SK-MEL-5 (cell line): Measurements from ENCODE around the gene CYP39A1. TPM values are rescaled to one million over a fixed set of nuclear protein-coding genes. Genes with fewer than 3 reads are reported as not detected.

Source experiments
- DNase-seq: peaks from one replicate; pipeline ENCODE4 v3.0.0-alpha.2; 2016; ENCODE audit warnings: low read depth, low spot score
- in situ Hi-C: cut with HindIII; loops from 2 replicates; pipeline ENCODE4 v1.10.0; 2016; ENCODE audit warnings: low sequenced_read_pairs, high pct_unique_total_duplicates, low pct_unique_long_range_greater_than_20kb
- total RNA-seq: library from RNA; depleted of rRNA; stranded (reverse); fragments of >200 nt; shearing (Covaris generic); gene quantifications from 2 replicates; pipeline ENCODE4 v1.2.3, GENCODE V29; 2014

CYP39A1 gene
- total RNA-seq, 1 experiment from 2014 or later: 0.34 TPM

GRCh38 chr6:46555129-46555528, 97.5 kb downstream of the CYP39A1 start:
- in situ Hi-C loops: no loop called here
- DNase-seq: no peak

- DNase-seq: no peak
- in situ Hi-C loops: no loop called here
Observed at GRCh38 chr6:46549155-46549554, 103.5 kb downstream of the CYP39A1 start.

DNA sequence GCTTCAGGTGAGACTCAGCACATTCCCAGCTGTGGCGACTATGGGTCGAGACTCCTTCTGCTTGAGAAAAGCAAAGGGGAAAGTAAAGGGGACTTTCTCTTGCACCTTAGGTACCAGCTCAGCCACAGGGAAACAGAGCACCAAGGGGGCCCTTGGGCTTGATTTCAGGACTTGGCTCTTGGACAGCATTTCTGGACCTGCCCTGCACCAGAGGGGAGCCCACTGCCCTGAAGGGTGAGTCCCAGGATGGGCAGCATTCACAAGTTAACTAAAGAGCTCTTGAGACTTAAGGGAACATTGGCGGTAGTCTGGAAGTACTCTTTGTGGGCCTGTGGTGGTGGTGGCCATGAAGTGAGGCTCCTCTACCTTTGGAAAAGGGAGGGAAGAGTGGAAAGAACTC, 111.1 kb downstream of the CYP39A1 start:
- DNase-seq: no peak
- in situ Hi-C loops: no loop called here

GRCh38 chr6:46539866-46540265, 112.8 kb downstream of the CYP39A1 start:
- no peak for DNase-seq
- in situ Hi-C loops: no loop called here

GRCh38 chr6:46538800-46539480, 113.7 kb downstream of the CYP39A1 start:
- in situ Hi-C loops: no loop called here
- no peak for DNase-seq

DNA sequence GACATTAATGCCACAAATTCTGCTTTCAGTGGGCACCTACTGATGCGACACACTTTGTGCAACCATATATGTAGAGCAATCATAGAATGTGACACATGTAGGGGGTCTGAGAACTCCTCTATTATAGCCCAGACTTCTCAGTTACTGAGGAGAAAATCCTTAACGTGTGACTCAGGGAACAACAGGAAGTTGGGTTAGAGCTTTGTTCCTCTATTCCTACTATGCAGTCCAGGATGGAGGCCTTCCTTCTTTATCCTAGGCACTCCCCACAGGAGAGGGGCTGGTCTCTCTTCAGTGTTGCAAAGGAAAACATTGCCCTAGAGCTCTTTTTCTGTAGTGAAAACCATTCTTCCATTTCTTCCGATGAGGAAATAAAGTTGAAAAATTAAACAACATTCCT, 121.7 kb downstream of the CYP39A1 start:
- in situ Hi-C loops: no loop called here
- DNase-seq: no peak

- in situ Hi-C loops: no loop called here
- no peak for DNase-seq
Observed at GRCh38 chr6:46528961-46529750, 123.5 kb downstream of the CYP39A1 start.

DNA sequence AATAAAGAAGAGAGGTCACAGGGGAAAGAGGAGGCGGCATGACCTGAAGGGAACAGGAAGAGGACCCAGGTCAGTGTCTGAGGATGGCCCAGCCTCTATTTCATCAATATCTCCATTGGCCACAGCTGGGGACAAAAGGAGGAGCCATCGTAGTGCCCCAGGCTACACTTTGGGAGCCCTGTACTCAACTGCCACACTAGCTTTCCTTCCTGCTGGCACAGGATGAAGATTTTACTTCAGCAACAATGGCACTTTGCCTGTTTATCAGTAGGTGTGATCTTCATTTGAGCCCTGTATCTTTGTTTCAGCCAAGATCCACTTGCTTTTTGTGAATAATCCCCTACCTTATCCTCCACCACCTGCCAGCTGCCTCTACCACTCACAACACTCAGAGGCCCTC, 126.0 kb downstream of the CYP39A1 start:
- in situ Hi-C loops: no loop called here
- no peak for DNase-seq

DNA sequence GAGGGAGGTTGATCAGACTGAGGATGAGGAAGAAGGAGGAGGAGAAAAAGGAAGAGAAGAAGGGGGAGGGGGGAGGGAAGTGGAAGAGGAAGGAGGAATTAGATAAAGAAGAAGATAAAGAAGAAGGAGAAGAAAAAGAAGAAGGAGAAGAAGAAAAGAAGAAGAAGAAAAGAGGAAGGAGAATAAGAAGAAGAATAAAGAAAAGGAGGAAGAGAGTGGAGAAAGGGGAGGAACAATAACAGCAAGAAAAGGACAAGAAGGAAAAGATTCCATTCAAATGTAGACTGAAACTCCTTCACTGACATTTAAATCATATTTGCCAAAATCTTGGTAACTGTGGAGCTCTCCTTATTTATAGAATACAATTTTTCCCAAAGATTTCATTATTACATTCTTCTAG, 127.0 kb downstream of the CYP39A1 start:
- no peak for DNase-seq
- in situ Hi-C loops: no loop called here

- in situ Hi-C loops: no loop called here
- no peak for DNase-seq
Observed at GRCh38 chr6:46521464-46521971, 131.1 kb downstream of the CYP39A1 start.

- in situ Hi-C loops: no loop called here
- no peak for DNase-seq
Observed at GRCh38 chr6:46517202-46517601, 135.4 kb downstream of the CYP39A1 start.

- no peak for DNase-seq
- in situ Hi-C loops: no loop called here
Observed at GRCh38 chr6:46513533-46513932, 139.1 kb downstream of the CYP39A1 start.

GRCh38 chr6:46511320-46511719, 141.3 kb downstream of the CYP39A1 start:
- in situ Hi-C loops: no loop called here
- DNase-seq: no peak

- peak; percentile 55 for DNase-seq
- in situ Hi-C loops: no loop called here
Observed at GRCh38 chr6:46510651-46511050, 142.0 kb downstream of the CYP39A1 start.

GRCh38 chr6:46509981-46510510, 142.6 kb downstream of the CYP39A1 start:
- in situ Hi-C loops: no loop called here
- DNase-seq: peak; percentile 40

DNA sequence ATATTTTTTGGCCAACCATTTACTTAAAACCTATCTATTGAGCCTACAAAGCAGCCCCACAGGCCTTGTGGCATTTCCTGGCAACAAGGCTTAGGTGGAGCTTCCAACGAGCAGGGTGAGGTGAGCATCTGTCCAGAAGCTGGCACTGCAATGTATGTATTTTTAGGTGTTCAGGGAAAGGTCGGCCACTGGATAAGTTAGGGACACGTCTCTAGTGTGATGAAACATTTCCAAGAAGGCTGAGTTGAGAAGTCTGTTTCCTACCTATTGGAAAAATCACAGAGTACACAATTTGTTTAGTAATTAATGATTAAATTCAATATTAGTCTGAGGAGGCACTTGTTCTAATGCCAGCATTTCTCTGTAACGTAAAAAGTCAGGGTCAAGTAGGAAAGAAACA, 143.6 kb downstream of the CYP39A1 start:
- in situ Hi-C loops: no loop called here
- no peak for DNase-seq

GRCh38 chr6:46507426-46507825, 145.2 kb downstream of the CYP39A1 start:
- in situ Hi-C loops: no loop called here
- no peak for DNase-seq

DNA sequence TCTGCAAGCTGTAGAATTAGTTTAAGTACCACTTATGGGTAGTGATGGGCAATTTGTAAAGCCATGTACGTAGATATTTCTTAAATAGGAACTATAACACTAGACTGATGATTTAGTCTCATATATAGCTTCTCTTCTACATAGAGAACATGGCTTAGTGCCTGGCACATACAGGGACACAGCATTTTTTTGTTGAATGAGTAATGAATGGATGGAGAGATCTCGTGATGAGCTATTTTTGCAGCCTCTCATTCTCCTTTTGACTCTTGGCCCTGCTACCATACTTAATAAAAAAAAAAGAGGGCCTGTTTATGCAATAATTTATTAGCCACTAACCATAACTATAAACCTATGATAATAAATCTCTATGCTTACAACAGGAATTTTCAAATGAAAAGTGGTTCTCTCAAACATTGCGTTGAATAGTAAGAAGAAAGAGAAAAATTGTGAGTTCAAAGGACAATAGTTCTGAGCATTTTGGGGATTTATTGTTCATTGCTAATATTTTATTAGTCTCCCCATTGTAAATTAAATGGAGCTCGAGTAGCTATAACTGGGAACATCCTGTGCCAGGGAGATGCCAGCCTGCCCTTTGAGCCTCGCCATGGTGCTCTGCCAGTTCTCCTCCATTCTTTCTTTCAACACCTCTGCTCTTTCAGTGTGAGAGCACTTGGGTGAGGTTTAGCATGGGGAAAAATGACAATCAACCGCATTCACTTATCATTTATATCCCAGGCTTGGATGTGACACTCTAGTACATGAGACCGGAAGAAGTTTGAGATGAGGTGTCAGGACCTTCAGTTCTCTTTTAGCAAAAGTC, 146.7 kb downstream of the CYP39A1 start:
- in situ Hi-C loops: no loop called here
- DNase-seq: no peak
